Ishikawa (cell line): ENCODE data around the gene CAMK2A.

Experiments
- CEBPB ChIP-seq: IDR thresholded peaks from 2 replicates; pipeline ENCODE4 v1.6.1; 2012
- CREB1 ChIP-seq: IDR thresholded peaks from 2 replicates; pipeline ENCODE4 v1.6.1; 2012; ENCODE audit warnings: low read depth
- EGR1 ChIP-seq: IDR thresholded peaks from 2 replicates; pipeline ENCODE4 v1.6.1; 2012
- EP300 ChIP-seq: IDR thresholded peaks from 2 replicates; pipeline ENCODE4 v1.6.1; 2012; ENCODE audit warnings: borderline replicate concordance
- MAX ChIP-seq: IDR thresholded peaks from 2 replicates; pipeline ENCODE4 v1.6.1; 2012
- RAD21 ChIP-seq: IDR thresholded peaks from 2 replicates; pipeline ENCODE4 v1.6.1; 2012; ENCODE audit warnings: low read depth
- REST ChIP-seq: IDR thresholded peaks from 2 replicates; pipeline ENCODE4 v1.6.1; 2012; ENCODE audit warnings: low read depth, mild to moderate bottlenecking
- TAF1 ChIP-seq: IDR thresholded peaks from 2 replicates; pipeline ENCODE4 v1.6.1; 2012; ENCODE audit warnings: low read depth, mild to moderate bottlenecking
- YY1 ChIP-seq: IDR thresholded peaks from 2 replicates; pipeline ENCODE4 v1.6.1; 2012; ENCODE audit warnings: low read depth
- ZBTB7A ChIP-seq: IDR thresholded peaks from 2 replicates; pipeline ENCODE4 v1.6.1; 2012; ENCODE audit warnings: low read depth

GRCh38 chr5:150265870-150266383, 23.6 kb downstream of the CAMK2A start:
- TF ChIP-seq CEBPB (no peak), MAX (no peak), REST (no peak), CREB1 (no peak), ZBTB7A (no peak), TAF1 (no peak), YY1 (no peak), EP300 (no peak), RAD21 (no peak), EGR1 (no peak)
